Measurements from ENCODE around the gene LSAMP. TPM values are rescaled to one million over a fixed set of nuclear protein-coding genes. Genes with fewer than 3 reads are reported as not detected.
"Not testable (repeated sequence)": the region's sequence is repeated elsewhere in the genome, so short reads cannot be mapped to it uniquely, and the experiment has no call there.

The LSAMP gene
- total RNA-seq, 2 donors from 2014 or later = 1.1 to 5.9 TPM

- H3K9ac ChIP-seq (ENCODE audit: low read depth in 2 of 2, low read length in 2 of 2) = no peak overlapping the region
Measured at GRCh38 chr3:115787818-115788217, 657.5 kb downstream of the LSAMP start.

GRCh38 chr3:115785782-115786181 is 659.5 kb downstream of the LSAMP start:
- no peak overlapping the region for H3K4me3 ChIP-seq
- H3K9me3 ChIP-seq = no peaks in the 10 kb centered on the region
- no peaks in the 10 kb centered on the region for H3K27me3 ChIP-seq
- H3K4me1 ChIP-seq = peaks cover 3% of the 10 kb centered on the region
- H3K36me3 ChIP-seq = no peaks in the 10 kb centered on the region
- H3K27ac ChIP-seq = no peak overlapping the region
- H3K9ac ChIP-seq (ENCODE audit: low read depth in 2 of 2, low read length in 2 of 2) = no peak overlapping the region
- intact Hi-C loops (cut with DNase I) = loop anchor here (10.0 kb wide), 2 partner anchors 571 to 631 kb away; no protein-coding TSS in a partner anchor
- DNase-seq = no peak
- TF ChIP-seq CTCF (IDR thresholded peaks at IDR 0.05) = no peak

More at GRCh38 chr3:115787818-115788217, 657.5 kb downstream of the LSAMP start:
- intact Hi-C loops (cut with DNase I) = loop anchor here (10.0 kb wide), 2 partner anchors 573 to 633 kb away; no protein-coding TSS in a partner anchor
- Histone ChIP-seq H3K36me3 (no peaks in the 10 kb centered on the region), H3K27ac (no peak overlapping the region), H3K9me3 (no peaks in the 10 kb centered on the region), H3K27me3 (no peaks in the 10 kb centered on the region), H3K4me1 (peaks cover 3% of the 10 kb centered on the region), H3K4me3 (no peak overlapping the region)
- no peak for DNase-seq
- TF ChIP-seq CTCF (IDR thresholded peaks at IDR 0.05) = no peak

GRCh38 chr3:115784739-115785536 is 660.3 kb downstream of the LSAMP start:
- no peak for DNase-seq
- intact Hi-C loops (cut with DNase I) = loop anchor here (10.0 kb wide), 2 partner anchors 570 to 630 kb away; no protein-coding TSS in a partner anchor
- Histone ChIP-seq H3K9me3 (no peaks in the 10 kb centered on the region), H3K4me3 (peak overlapping the region; percentile 69), H3K4me1 (peaks cover 3% of the 10 kb centered on the region), H3K9ac (ENCODE audit: low read depth in 2 of 2, low read length in 2 of 2) (peak overlapping the region; percentile 21 to 73), H3K27me3 (no peaks in the 10 kb centered on the region), H3K36me3 (no peaks in the 10 kb centered on the region), H3K27ac (peak overlapping the region; percentile 94)
- TF ChIP-seq CTCF (IDR thresholded peaks at IDR 0.05) = no peak

- no peaks in the 10 kb centered on the region for H3K9me3 ChIP-seq
- H3K9ac ChIP-seq (ENCODE audit: low read depth in 2 of 2, low read length in 2 of 2) = peak overlapping the region; percentile 62 to 73
- no peaks in the 10 kb centered on the region for H3K36me3 ChIP-seq
- no peaks in the 10 kb centered on the region for H3K27me3 ChIP-seq
- peaks cover 3% of the 10 kb centered on the region for H3K4me1 ChIP-seq
- peak; percentile 91 for DNase-seq
- H3K4me3 ChIP-seq = peak overlapping the region; percentile 69
- TF ChIP-seq CTCF (IDR thresholded peaks at IDR 0.05) = peak; percentile 98
- peak overlapping the region; percentile 94 for H3K27ac ChIP-seq
- intact Hi-C loops (cut with DNase I) = loop anchor here (10.0 kb wide), 2 partner anchors 569 to 629 kb away; no protein-coding TSS in a partner anchor
Measured at GRCh38 chr3:115783938-115784738, 661.1 kb downstream of the LSAMP start.

- H3K4me1 ChIP-seq, H3K27me3 ChIP-seq, DNase-seq, H3K9me3 ChIP-seq, H3K36me3 ChIP-seq: not testable (repeated sequence)
- intact Hi-C loops (cut with DNase I) = loop anchor here (10.0 kb wide), 2 partner anchors 569 to 629 kb away; no protein-coding TSS in a partner anchor
- Histone ChIP-seq H3K9ac (ENCODE audit: low read depth in 2 of 2, low read length in 2 of 2) (peak overlapping the region in 1 of 2 donors; percentile 73), H3K4me3 (peak overlapping the region; percentile 69), H3K27ac (peak overlapping the region; percentile 94)
Measured at GRCh38 chr3:115783426-115783825, 661.9 kb downstream of the LSAMP start.

Data from colonic mucosa (tissue), 4 donors.